HEK293 (cell line): ENCODE data around the gene C19orf12.
A peak's percentile ranks its signal among the peaks of the same experiment; 100 is the strongest.

Source experiments
- CTCF ChIA-PET: fragments of 350-600 bp; formaldehyde crosslinking; extraction: SDS; loops from one replicate; lab custom pipeline; 2021; ENCODE audit warnings: antibody characterized with exemption; lab: Yijun Ruan, JAX
- POLR2A ChIA-PET: fragments of 300-600 bp; formaldehyde crosslinking; extraction: SDS; loops from one replicate; lab custom pipeline; 2020; ENCODE audit warnings: antibody characterized with exemption, inconsistent platforms; lab: Yijun Ruan, JAX
- H3K27ac ChIP-seq: fragments of 200-500 bp; sonication (Bioruptor generic); 2 replicates; pipeline ENCODE4 v1.5.1; 2014; ENCODE audit warnings: low read depth, low read length, control low read depth, inconsistent platforms; ENCODE audit errors: extremely low read depth
- H3K36me3 ChIP-seq, 2 experiments: fragments of 200-500 bp in 1 of 2; sonication (Bioruptor generic) in 1 of 2; 1 replicate in 1 of 2; 2 replicates in 1 of 2; pipeline ENCODE4 v1.5.1; 2014 to 2017; ENCODE audit warnings: inconsistent platforms in 2 of 2, low read length in 2 of 2; ENCODE audit not compliant: control insufficient read depth in 2 of 2, insufficient read depth in 1 of 2
- H3K4me1 ChIP-seq: fragments of 200-500 bp; sonication (Bioruptor generic); 2 replicates; pipeline ENCODE4 v1.5.1; 2014; ENCODE audit warnings: mild to moderate bottlenecking, low read length, inconsistent platforms; ENCODE audit not compliant: control insufficient read depth, insufficient read depth
- H3K4me3 ChIP-seq: 2 replicates; pipeline ENCODE4 v1.5.1; 2011; ENCODE audit warnings: low read depth, mild to moderate bottlenecking, control low read depth, low read length, moderate library complexity
- H3K9me3 ChIP-seq: fragments of 200-500 bp; sonication (Bioruptor generic); 2 replicates; pipeline ENCODE4 v1.5.1; 2014; ENCODE audit warnings: low read depth, low read length, inconsistent platforms; ENCODE audit not compliant: control insufficient read depth, insufficient read depth
- GLIS2 ChIP-seq: fragments of 450-650 bp; formaldehyde crosslinking; IDR thresholded peaks from 2 replicates; pipeline ENCODE4 v1.5.1; 2016; ENCODE audit warnings: missing biosample characterization, missing genetic modification characterization
- HOXD13 ChIP-seq: sonication (generic); formaldehyde crosslinking; IDR thresholded peaks from 2 replicates; pipeline ENCODE4 v1.8.0; 2022; ENCODE audit warnings: missing genetic modification reagents, borderline replicate concordance
- OSR2 ChIP-seq: fragments of 450-650 bp; formaldehyde crosslinking; IDR thresholded peaks from 2 replicates; pipeline ENCODE4 v1.5.1; 2016; ENCODE audit warnings: missing biosample characterization, missing genetic modification characterization
- SCRT1 ChIP-seq: fragments of 450-650 bp; formaldehyde crosslinking; IDR thresholded peaks from 2 replicates; pipeline ENCODE4 v1.5.1; 2016; ENCODE audit warnings: missing biosample characterization, missing genetic modification characterization, borderline replicate concordance
- SCRT2 ChIP-seq: fragments of 450-650 bp; formaldehyde crosslinking; IDR thresholded peaks from 2 replicates; pipeline ENCODE4 v1.5.1; 2016; ENCODE audit warnings: missing biosample characterization, missing genetic modification characterization
- SP7 ChIP-seq: fragments of 450-650 bp; formaldehyde crosslinking; IDR thresholded peaks from 2 replicates; pipeline ENCODE4 v1.5.1; 2016; ENCODE audit warnings: missing biosample characterization, missing genetic modification characterization
- ZBTB1 ChIP-seq: fragments of 450-650 bp; formaldehyde crosslinking; IDR thresholded peaks from 2 replicates; pipeline ENCODE4 v1.5.1; 2016; ENCODE audit warnings: missing biosample characterization, missing genetic modification characterization
- ZIC2 ChIP-seq: fragments of 450-650 bp; formaldehyde crosslinking; IDR thresholded peaks from 2 replicates; pipeline ENCODE4 v1.5.1; 2016; ENCODE audit warnings: missing biosample characterization, missing genetic modification characterization
- ZNF155 ChIP-seq: fragments of 450-650 bp; formaldehyde crosslinking; IDR thresholded peaks from 2 replicates; pipeline ENCODE4 v1.5.1; 2016; ENCODE audit warnings: missing biosample characterization, missing genetic modification characterization
- ZNF19 ChIP-seq: fragments of 450-650 bp; formaldehyde crosslinking; IDR thresholded peaks from 2 replicates; pipeline ENCODE4; 2016; ENCODE audit warnings: missing biosample characterization, missing genetic modification characterization, low read depth
- ZNF302 ChIP-seq: fragments of 450-650 bp; formaldehyde crosslinking; IDR thresholded peaks from 2 replicates; pipeline ENCODE4 v1.5.1; 2016; ENCODE audit warnings: missing biosample characterization, missing genetic modification characterization, low read depth
- ZNF341 ChIP-seq: fragments of 450-650 bp; formaldehyde crosslinking; IDR thresholded peaks from 2 replicates; pipeline ENCODE4; 2016; ENCODE audit warnings: low read depth, missing biosample characterization, missing genetic modification characterization
- ZNF354C ChIP-seq: fragments of 450-650 bp; formaldehyde crosslinking; IDR thresholded peaks from 2 replicates; pipeline ENCODE4 v1.5.1; 2016; ENCODE audit warnings: missing biosample characterization, missing genetic modification characterization, low read depth, borderline replicate concordance
- ZNF426 ChIP-seq: fragments of 450-650 bp; formaldehyde crosslinking; IDR thresholded peaks from 2 replicates; pipeline ENCODE4 v1.5.1; 2017; ENCODE audit warnings: missing biosample characterization, missing genetic modification characterization, mild to moderate bottlenecking, inconsistent platforms, moderate library complexity
- ZNF548 ChIP-seq: fragments of 450-650 bp; formaldehyde crosslinking; IDR thresholded peaks from 2 replicates; pipeline ENCODE4 v1.5.1; 2016; ENCODE audit warnings: missing biosample characterization, missing genetic modification characterization
- ZNF549 ChIP-seq: fragments of 450-650 bp; IDR thresholded peaks from 2 replicates; pipeline ENCODE4 v1.5.1; 2018; ENCODE audit warnings: missing biosample characterization, missing genetic modification characterization, mild to moderate bottlenecking, inconsistent platforms, moderate library complexity
- ZNF610 ChIP-seq: fragments of 450-650 bp; formaldehyde crosslinking; IDR thresholded peaks from 2 replicates; pipeline ENCODE4 v1.5.1; 2016; ENCODE audit warnings: missing biosample characterization, missing genetic modification characterization, borderline replicate concordance
- ZNF629 ChIP-seq: fragments of 450-650 bp; formaldehyde crosslinking; IDR thresholded peaks from 2 replicates; pipeline ENCODE4 v1.5.1; 2017; ENCODE audit warnings: missing biosample characterization, missing genetic modification characterization
- ZNF660 ChIP-seq: fragments of 450-650 bp; IDR thresholded peaks from 2 replicates; pipeline ENCODE4 v1.5.1; 2018; ENCODE audit warnings: missing biosample characterization, mild to moderate bottlenecking, missing genetic modification characterization
- ZNF768 ChIP-seq: fragments of 450-650 bp; formaldehyde crosslinking; IDR thresholded peaks from 2 replicates; pipeline ENCODE4 v1.5.1; 2018; ENCODE audit warnings: missing biosample characterization, mild to moderate bottlenecking, missing genetic modification characterization
- TF ChIP-seq, protein P1 (sequence below): fragments of 450-650 bp; formaldehyde crosslinking; IDR thresholded peaks from 2 replicates; pipeline ENCODE4 v1.5.1; 2016; ENCODE audit warnings: missing biosample characterization, missing genetic modification characterization
- TF ChIP-seq, protein P2 (sequence below): fragments of 450-650 bp; formaldehyde crosslinking; IDR thresholded peaks from 2 replicates; pipeline ENCODE4 v1.5.1; 2017; ENCODE audit warnings: missing biosample characterization, mild to moderate bottlenecking, missing genetic modification characterization, moderate library complexity
- TF ChIP-seq, protein P3 (sequence below): IDR thresholded peaks from 2 replicates; pipeline ENCODE4 v1.6.1; 2011; ENCODE audit warnings: mild to moderate bottlenecking, low read depth, low read length, borderline replicate concordance

C19orf12 gene

DNA sequence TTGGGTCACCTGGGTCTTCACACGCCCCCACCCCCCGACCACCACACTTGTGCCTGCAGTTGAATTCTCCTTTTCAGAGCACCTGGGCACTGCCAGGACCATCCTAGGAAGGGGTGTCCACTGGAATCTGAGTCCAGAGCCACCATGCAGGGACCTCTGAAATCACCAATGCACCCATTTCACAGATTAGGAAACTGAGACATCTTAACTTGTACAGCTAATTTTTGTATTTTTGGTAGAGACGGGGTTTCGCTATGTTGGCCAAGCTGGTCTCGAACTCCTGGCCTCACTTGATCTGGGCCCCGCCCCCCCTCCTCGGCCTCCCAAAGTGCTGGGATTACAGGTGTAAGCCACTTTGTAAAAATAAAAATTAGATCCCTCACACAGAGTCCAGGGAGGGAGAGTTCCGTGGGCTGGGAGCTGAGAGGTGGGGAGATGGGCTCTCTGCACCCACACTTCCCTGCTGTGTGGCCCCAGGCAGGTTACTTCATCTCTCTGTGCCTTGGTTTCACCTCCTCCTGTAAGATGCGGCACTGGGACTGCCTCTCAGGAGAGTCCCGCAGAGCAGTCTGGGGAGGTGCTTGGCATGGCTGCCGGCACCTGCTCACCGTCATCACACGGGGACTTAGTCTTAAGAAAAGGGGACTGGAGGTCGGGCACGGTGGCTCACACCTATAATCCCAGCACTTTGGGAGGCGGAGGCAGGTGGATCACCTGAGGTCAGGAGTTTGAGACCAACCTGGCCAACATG is 45.9 kb upstream of the C19orf12 start:
- Histone ChIP-seq H3K4me1 (no peaks in the 10 kb centered on the region), H3K9me3 (no peaks in the 10 kb centered on the region), H3K27ac (no peak overlapping the region), H3K36me3 (no peaks in the 10 kb centered on the region)
- ChIA-PET POLR2A (no interaction called here), CTCF (interaction anchor here (0.6 to 10.9 kb wide), 48 partner anchors 9 to 906 kb away, joined by 3 to 138 read pairs (median 4); partner anchors contain the start of gene C19orf12)
- no peak for TF ChIP-seq ZBTB1
- no peak for TF ChIP-seq ZNF426
- no peak for TF ChIP-seq ZNF549 (tag by site-specific recombination)
- 0 out of 2 replicates have a peak, but pooled peaks have one; percentile 2 for TF ChIP-seq SCRT1 (tag by site-specific recombination)
- TF ChIP-seq ZNF341 (tag by site-specific recombination) = peak; percentile 78
- TF ChIP-seq, all 188 proteins: peak for 2
- H3K4me3 ChIP-seq = no peak overlapping the region

DNA sequence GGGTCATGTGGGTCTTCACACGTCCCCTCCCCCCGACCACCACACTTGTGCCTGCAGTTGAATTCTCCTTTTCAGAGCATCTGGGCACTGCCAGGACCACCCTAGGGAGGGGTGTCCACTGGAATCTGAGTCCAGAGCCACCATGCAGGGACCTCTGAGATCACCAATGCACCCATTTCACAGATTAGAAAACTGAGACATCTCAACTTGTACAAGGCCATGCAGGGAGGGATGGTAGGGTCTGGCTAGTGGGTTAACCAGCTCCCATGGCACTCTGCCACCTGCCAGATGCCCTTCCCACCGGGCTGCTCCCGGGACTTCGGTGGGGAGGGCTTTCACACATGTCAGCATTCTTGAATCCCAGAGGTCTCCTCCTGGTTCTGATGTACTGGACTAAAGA is 44.3 kb upstream of the C19orf12 start:
- Histone ChIP-seq H3K4me1 (no peaks in the 10 kb centered on the region), H3K36me3 (no peaks in the 10 kb centered on the region), H3K27ac (no peak overlapping the region), H3K4me3 (no peak overlapping the region), H3K9me3 (no peaks in the 10 kb centered on the region)
- ChIA-PET CTCF (interaction anchor here (0.6 to 10.9 kb wide), 49 partner anchors 8 to 1937 kb away, joined by 3 to 138 read pairs (median 5); partner anchors contain the start of genes C19orf12 and PLEKHF1), POLR2A (interaction anchor here (0.5 to 0.6 kb wide), 2 partner anchors 86 to 542 kb away, joined by 3 read pairs; no protein-coding TSS in a partner anchor)
- TF ChIP-seq SP7 (0 out of 2 replicates have a peak, but pooled peaks have one; percentile 8), HOXD13 (CRISPR knock-in tag) (no peak), SCRT2 (tag by site-specific recombination) (no peak), ZNF354C (tag by site-specific recombination) (no peak)

DNA sequence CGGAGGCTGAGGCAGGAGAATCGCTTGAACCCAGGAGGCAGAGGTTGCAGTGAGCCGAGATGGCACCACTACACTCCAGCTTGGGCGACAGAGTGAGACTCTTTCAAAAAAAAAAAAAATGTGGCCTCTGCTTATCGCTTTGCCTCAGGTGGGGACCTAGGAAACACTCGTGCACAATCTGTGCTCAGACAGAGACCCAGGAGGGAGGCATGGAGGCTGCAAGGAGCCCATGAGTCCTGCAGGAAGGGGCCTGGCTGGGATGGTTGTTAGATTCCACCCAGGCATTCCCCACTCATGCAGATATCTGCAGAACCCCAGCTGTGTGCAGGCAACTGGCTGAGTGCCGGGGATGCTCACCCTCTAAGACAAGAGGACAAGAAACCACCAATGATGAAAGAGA is 43.8 kb upstream of the C19orf12 start:
- Histone ChIP-seq H3K4me1 (no peaks in the 10 kb centered on the region), H3K27ac (no peak overlapping the region), H3K36me3 (no peaks in the 10 kb centered on the region), H3K4me3 (no peak overlapping the region), H3K9me3 (no peaks in the 10 kb centered on the region)
- POLR2A ChIA-PET = no interaction called here
- CTCF ChIA-PET = interaction anchor here (0.7 to 10.9 kb wide), 18 partner anchors 10 to 904 kb away, joined by 3 to 138 read pairs (median 8); no protein-coding TSS in a partner anchor
- peak; percentile 34; the same call in 1 of the 2 replicates for TF ChIP-seq ZIC2 (tag by site-specific recombination)
- no peak for TF ChIP-seq ZNF610 (tag by site-specific recombination)
- TF ChIP-seq, protein P1, sequence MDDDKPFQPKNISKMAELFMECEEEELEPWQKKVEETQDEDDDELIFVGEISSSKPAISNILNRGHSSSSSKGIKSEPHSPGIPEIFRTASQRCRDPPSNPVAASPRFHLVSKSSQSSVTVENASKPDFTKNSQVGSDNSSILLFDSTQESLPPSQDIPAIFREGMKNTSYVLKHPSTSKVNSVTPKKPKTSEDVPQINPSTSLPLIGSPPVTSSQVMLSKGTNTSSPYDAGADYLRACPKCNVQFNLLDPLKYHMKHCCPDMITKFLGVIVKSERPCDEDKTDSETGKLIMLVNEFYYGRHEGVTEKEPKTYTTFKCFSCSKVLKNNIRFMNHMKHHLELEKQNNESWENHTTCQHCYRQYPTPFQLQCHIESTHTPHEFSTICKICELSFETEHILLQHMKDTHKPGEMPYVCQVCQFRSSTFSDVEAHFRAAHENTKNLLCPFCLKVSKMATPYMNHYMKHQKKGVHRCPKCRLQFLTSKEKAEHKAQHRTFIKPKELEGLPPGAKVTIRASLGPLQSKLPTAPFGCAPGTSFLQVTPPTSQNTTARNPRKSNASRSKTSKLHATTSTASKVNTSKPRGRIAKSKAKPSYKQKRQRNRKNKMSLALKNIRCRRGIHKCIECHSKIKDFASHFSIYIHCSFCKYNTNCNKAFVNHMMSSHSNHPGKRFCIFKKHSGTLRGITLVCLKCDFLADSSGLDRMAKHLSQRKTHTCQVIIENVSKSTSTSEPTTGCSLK (tag by site-specific recombination) = no peak

DNA sequence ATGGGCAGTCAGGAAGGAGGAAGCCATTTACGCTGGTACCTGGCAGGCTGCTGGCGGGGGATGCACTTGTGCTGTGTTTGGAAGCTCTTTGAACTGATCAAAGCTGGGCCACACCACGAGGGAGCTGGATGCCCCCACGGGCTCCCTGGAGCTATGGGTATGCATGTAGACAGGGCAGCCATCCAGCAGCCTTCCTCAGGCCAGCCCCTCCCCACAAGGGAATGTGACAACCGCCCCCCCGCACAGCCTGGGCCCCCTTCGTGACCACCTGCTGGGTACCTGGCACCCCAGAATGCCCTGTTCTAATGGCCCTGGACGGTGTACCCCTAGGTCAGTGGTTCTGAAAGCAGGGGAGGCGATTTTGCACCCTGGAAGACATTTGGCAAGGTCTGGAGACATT is 42.5 kb upstream of the C19orf12 start:
- CTCF ChIA-PET = interaction anchor here (0.6 to 10.9 kb wide), 9 partner anchors 13 to 912 kb away, joined by 3 to 138 read pairs (median 6); no protein-coding TSS in a partner anchor
- TF ChIP-seq ZIC2 (tag by site-specific recombination) (peak; percentile 34), ZNF302 (tag by site-specific recombination) (no peak), ZNF629 (no peak), ZNF768 (tag by site-specific recombination) (no peak), ZNF660 (tag by site-specific recombination) (no peak), OSR2 (no peak), ZNF155 (no peak), GLIS2 (tag by site-specific recombination) (peak; percentile 49), ZNF19 (tag by site-specific recombination) (no peak), ZNF548 (tag by site-specific recombination) (no peak)
- TF ChIP-seq, protein P2, sequence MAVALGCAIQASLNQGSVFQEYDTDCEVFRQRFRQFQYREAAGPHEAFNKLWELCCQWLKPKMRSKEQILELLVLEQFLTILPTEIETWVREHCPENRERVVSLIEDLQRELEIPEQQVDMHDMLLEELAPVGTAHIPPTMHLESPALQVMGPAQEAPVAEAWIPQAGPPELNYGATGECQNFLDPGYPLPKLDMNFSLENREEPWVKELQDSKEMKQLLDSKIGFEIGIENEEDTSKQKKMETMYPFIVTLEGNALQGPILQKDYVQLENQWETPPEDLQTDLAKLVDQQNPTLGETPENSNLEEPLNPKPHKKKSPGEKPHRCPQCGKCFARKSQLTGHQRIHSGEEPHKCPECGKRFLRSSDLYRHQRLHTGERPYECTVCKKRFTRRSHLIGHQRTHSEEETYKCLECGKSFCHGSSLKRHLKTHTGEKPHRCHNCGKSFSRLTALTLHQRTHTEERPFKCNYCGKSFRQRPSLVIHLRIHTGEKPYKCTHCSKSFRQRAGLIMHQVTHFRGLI (tag by site-specific recombination) = no peak
- TF ChIP-seq, protein P3, sequence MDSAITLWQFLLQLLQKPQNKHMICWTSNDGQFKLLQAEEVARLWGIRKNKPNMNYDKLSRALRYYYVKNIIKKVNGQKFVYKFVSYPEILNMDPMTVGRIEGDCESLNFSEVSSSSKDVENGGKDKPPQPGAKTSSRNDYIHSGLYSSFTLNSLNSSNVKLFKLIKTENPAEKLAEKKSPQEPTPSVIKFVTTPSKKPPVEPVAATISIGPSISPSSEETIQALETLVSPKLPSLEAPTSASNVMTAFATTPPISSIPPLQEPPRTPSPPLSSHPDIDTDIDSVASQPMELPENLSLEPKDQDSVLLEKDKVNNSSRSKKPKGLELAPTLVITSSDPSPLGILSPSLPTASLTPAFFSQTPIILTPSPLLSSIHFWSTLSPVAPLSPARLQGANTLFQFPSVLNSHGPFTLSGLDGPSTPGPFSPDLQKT = no peak

More for the DNA sequence above, 42.5 kb upstream of the C19orf12 start:
- Histone ChIP-seq H3K9me3 (no peaks in the 10 kb centered on the region), H3K4me3 (no peak overlapping the region), H3K4me1 (no peaks in the 10 kb centered on the region), H3K27ac (no peak overlapping the region), H3K36me3 (no peaks in the 10 kb centered on the region)
- POLR2A ChIA-PET = no interaction called here
